HUES48 (cell line): Measurements from ENCODE around the gene USP30.
"Not testable (repeated sequence)": the region's sequence is repeated elsewhere in the genome, so short reads cannot be mapped to it uniquely, and the experiment has no call there.

Source experiments
- H3K27ac ChIP-seq: one replicate; pipeline ENCODE4 v1.7.0; 2013; ENCODE audit warnings: low read depth, low read length, inconsistent platforms
- H3K27me3 ChIP-seq: 2 replicates; pipeline ENCODE4 v1.6.1; 2013; ENCODE audit warnings: mild to moderate bottlenecking, low read length; ENCODE audit not compliant: control insufficient read depth, insufficient read depth
- H3K36me3 ChIP-seq: 2 replicates; pipeline ENCODE4 v1.6.1; 2013; ENCODE audit warnings: low read length; ENCODE audit not compliant: control insufficient read depth, insufficient read depth
- H3K4me1 ChIP-seq: 2 replicates; pipeline ENCODE4 v1.6.1; 2013; ENCODE audit warnings: mild to moderate bottlenecking, low read length; ENCODE audit not compliant: control insufficient read depth, insufficient read depth
- H3K4me3 ChIP-seq: 2 replicates; pipeline ENCODE4 v1.5.1; 2013; ENCODE audit warnings: mild to moderate bottlenecking, low read depth, low read length
- H3K9ac ChIP-seq: 2 replicates; pipeline ENCODE4 v1.6.1; 2013; ENCODE audit warnings: mild to moderate bottlenecking, low read depth, low read length, moderate library complexity
- H3K9me3 ChIP-seq: 2 replicates; pipeline ENCODE4 v1.6.1; 2013; ENCODE audit warnings: low read length; ENCODE audit not compliant: control insufficient read depth, insufficient read depth

Gene USP30

GRCh38 chr12:109027767-109028166, 24.6 kb upstream of the USP30 start:
- Histone ChIP-seq H3K27ac (no peak overlapping the region), H3K4me3 (no peak overlapping the region), H3K36me3 (no peaks in the 10 kb centered on the region), H3K9ac (no peak overlapping the region), H3K27me3 (no peaks in the 10 kb centered on the region), H3K4me1 (no peaks in the 10 kb centered on the region), H3K9me3 (no peaks in the 10 kb centered on the region)

GRCh38 chr12:109028624-109029023, 23.8 kb upstream of the USP30 start:
- not testable (repeated sequence) for H3K9me3 ChIP-seq, H3K4me1 ChIP-seq, H3K27me3 ChIP-seq, H3K36me3 ChIP-seq, H3K27ac ChIP-seq, H3K4me3 ChIP-seq, H3K9ac ChIP-seq

GRCh38 chr12:109029411-109029810, 23.0 kb upstream of the USP30 start:
- H3K4me3 ChIP-seq = no peak overlapping the region
- no peaks in the 10 kb centered on the region for H3K36me3 ChIP-seq
- no peaks in the 10 kb centered on the region for H3K27me3 ChIP-seq
- H3K4me1 ChIP-seq = peaks cover 3% of the 10 kb centered on the region; the same call in 1 of the 2 replicates
- no peak overlapping the region for H3K27ac ChIP-seq
- no peak overlapping the region for H3K9ac ChIP-seq
- H3K9me3 ChIP-seq = no peaks in the 10 kb centered on the region

- Histone ChIP-seq H3K27ac (no peak overlapping the region), H3K9me3 (no peaks in the 10 kb centered on the region), H3K27me3 (no peaks in the 10 kb centered on the region), H3K9ac (no peak overlapping the region), H3K4me1 (peaks cover 3% of the 10 kb centered on the region; the same call in 1 of the 2 replicates), H3K4me3 (no peak overlapping the region), H3K36me3 (no peaks in the 10 kb centered on the region)
Observed at GRCh38 chr12:109033239-109034196, 18.9 kb upstream of the USP30 start.

- peaks cover 3% of the 10 kb centered on the region; the same call in 1 of the 2 replicates for H3K4me1 ChIP-seq
- H3K27ac ChIP-seq = no peak overlapping the region
- H3K9me3 ChIP-seq = no peaks in the 10 kb centered on the region
- H3K9ac ChIP-seq = no peak overlapping the region
- no peak overlapping the region for H3K4me3 ChIP-seq
- no peaks in the 10 kb centered on the region for H3K36me3 ChIP-seq
- no peaks in the 10 kb centered on the region for H3K27me3 ChIP-seq
Observed at GRCh38 chr12:109036975-109037374, 15.4 kb upstream of the USP30 start.

GRCh38 chr12:109044241-109044640, 8.1 kb upstream of the USP30 start:
- Histone ChIP-seq H3K36me3 (no peaks in the 10 kb centered on the region), H3K27ac (no peak overlapping the region), H3K4me3 (no peak overlapping the region), H3K9me3 (no peaks in the 10 kb centered on the region), H3K9ac (no peak overlapping the region), H3K4me1 (no peaks in the 10 kb centered on the region), H3K27me3 (peaks cover 2% of the 10 kb centered on the region; the same call in 1 of the 2 replicates)

- Histone ChIP-seq H3K4me1 (no peaks in the 10 kb centered on the region), H3K27me3 (peaks cover 2% of the 10 kb centered on the region; the same call in 1 of the 2 replicates), H3K9me3 (no peaks in the 10 kb centered on the region), H3K4me3 (no peak overlapping the region), H3K36me3 (no peaks in the 10 kb centered on the region), H3K27ac (no peak overlapping the region), H3K9ac (no peak overlapping the region)
Observed at GRCh38 chr12:109047081-109047805, 5.1 kb upstream of the USP30 start.

GRCh38 chr12:109048706-109049105, 3.7 kb upstream of the USP30 start:
- H3K27me3 ChIP-seq, H3K9me3 ChIP-seq, H3K4me3 ChIP-seq, H3K27ac ChIP-seq, H3K4me1 ChIP-seq, H3K36me3 ChIP-seq, H3K9ac ChIP-seq: not testable (repeated sequence)

GRCh38 chr12:109049794-109050193, 2.6 kb upstream of the USP30 start:
- H3K36me3 ChIP-seq, H3K9ac ChIP-seq, H3K27me3 ChIP-seq, H3K9me3 ChIP-seq, H3K4me1 ChIP-seq, H3K27ac ChIP-seq, H3K4me3 ChIP-seq: not testable (repeated sequence)

GRCh38 chr12:109052097-109052413, 321 bp upstream of the USP30 start:
- no peak overlapping the region for H3K9ac ChIP-seq

More at GRCh38 chr12:109052097-109052413, 321 bp upstream of the USP30 start:
- Histone ChIP-seq H3K4me1 (peaks cover 6% of the 10 kb centered on the region), H3K36me3 (no peaks in the 10 kb centered on the region), H3K27me3 (no peaks in the 10 kb centered on the region), H3K4me3 (peak overlapping the region; percentile 92), H3K9me3 (no peaks in the 10 kb centered on the region), H3K27ac (no peak overlapping the region)
